GM21786 (cell line): ENCODE data around the gene MC5R.
"Not testable (repeated sequence)": the region's sequence is repeated elsewhere in the genome, so short reads cannot be mapped to it uniquely, and the experiment has no call there.

ENCODE experiments used
- ATAC-seq: cut with Tn5 transposase; IDR thresholded peaks from one replicate; pipeline ENCODE4 v1.9.1; 2021; ENCODE audit not compliant: unreplicated experiment

The MC5R gene

DNA sequence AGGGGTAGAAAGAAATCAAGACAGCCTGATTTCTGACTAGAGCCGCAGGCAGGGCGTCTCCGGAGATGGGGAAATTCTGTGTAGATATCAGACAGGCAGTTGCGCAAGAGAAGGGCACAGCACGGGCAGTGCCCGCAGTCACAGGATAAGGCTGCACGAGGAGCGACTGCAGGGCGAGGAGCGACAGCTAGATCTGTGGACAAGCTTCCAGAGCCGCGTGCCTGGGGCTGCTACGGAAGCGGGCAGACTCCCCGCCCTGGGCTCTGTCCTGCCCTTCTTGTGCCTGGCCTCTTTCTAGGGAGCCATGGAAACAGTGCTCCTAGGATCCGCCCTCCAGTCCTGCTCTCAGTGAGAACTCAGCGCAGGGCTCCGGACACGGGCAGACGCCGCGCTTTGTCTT is 12.6 kb downstream of the MC5R start:
- ATAC-seq, result no peak

DNA sequence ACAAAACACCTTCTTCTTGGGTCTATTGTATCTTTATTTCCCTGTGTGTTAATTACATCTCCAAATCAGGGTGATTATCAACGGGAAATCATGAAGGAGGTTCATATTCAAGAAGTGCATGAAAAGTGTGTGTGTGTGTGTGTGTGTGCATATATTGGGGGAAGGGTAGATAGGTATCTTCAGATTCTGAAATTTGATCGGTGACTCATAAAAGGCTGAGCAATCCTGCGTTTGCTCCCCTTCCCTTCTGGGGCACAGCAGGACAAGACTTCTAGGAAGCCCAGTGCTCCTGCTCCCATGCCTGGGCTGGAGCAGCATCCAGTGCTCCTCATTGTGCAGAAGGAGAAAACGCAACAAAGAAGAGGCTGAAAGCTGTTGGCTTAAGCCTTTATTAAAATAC is 25.8 kb downstream of the MC5R start:
- no peak for ATAC-seq

DNA sequence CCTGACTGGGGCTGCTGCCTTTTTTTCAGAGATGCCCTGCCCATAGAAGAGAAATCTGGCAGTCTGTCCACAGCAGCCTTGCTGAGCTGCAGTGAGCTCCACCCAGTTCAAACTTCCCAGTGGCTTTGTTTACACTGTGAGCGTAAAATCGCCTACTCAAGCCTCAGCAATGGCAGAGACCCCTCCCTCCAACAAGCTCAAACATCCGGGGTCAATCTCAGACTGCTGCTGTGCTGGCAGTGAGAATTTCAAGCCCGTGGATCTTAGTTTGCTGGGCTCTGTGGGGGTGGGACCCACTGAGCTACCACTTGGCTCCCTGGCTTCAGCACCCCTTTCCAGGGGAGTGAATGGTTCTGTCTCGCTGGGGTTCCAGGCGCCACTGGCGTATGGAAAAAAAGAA is 38.9 kb downstream of the MC5R start:
- not testable (repeated sequence) for ATAC-seq

DNA sequence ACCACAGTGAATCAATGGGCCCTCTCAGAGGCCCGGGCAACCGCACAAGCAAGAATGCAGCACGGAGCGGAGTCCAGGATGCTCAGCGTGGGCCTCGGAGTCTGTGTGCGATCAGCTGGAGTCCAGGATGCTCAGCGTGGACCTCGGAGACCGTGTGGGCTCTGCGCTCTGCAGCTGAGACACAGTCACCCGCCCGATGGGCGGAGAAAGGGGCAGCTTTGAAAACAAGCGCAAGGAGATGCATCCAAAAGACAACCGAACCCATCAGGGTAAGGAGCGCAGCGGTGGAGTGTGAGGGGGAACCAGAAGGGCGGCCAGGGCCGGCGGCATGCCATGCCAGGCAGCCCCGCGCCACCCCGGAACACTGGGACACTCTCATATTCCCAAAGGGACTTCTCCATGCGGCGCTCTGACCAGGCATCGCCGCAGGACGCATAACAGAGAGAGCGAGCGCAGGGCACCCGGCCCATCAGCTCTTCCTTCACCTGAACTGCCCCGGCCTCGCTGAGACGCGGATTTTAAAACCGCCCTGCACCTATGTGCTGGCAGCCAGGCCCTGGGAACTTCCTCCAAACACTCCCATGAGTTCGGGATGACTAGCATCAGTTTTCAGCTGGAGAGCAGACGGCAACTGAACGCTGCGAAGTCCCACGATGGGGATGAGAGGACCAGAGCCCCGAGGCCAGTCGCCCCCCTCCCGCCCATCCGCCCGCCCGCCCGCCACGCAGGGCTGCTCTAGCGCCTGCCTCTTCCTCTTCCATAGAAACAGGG is 44.7 kb downstream of the MC5R start:
- ATAC-seq, result no peak

DNA sequence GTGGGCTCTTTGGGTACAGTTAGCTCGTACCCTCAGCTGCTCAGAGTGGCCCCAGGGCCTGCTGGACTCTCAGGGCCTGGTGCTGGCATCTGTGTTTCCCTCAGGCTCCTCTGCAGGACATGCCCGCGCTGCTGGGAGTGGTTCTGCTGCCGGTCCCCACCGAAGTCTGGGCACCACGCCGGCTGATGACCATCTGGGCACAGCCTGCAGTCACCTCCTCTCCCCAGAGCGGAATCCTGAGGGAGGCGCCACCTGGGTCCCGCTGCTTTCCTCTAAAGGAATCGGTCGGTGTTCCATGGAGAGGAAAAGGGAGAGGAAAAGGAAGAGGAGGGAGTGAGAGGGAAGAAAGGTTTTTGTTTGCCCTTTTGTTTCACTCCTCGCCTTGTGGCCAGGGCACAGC is 47.8 kb downstream of the MC5R start:
- no peak for ATAC-seq

DNA sequence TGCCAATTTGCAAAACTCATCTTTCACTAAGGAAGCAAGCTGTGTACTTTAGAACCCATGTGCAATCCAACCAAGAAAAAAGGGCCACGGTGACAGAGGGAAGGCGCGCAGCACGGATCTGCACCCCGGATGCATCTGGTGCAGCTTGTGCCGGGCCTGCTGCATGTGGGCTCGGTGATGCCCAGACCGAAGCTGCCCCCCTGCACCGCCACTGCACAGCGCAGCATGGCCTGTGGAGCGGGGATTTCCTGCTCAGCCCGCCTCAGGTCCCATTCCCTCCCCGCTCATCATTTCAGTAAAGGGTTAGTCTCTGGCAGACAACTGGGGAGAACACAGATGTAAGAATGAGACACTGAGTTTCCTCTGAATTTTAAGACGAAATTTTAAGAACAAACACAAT is 48.4 kb downstream of the MC5R start:
- ATAC-seq, result no peak

DNA sequence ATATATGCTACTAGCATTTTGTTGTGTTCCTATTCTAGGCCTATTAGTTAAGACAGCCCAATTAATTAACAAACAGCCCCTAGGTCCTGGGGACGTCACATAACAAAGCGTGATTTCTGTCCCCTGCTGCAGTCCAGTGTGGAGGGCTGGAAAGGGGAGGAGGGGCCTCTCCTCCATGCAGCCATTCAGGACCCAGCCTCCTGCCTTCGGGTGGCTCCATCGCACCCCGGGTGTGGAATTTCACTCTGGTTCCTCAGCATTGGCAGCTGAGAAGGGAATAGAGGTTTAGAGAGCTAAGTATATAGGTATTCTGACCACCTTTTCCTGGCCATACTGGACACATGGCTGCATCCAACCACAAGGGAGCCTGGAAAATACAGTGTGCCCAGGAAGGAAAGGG is 49.0 kb downstream of the MC5R start:
- ATAC-seq, result no peak

DNA sequence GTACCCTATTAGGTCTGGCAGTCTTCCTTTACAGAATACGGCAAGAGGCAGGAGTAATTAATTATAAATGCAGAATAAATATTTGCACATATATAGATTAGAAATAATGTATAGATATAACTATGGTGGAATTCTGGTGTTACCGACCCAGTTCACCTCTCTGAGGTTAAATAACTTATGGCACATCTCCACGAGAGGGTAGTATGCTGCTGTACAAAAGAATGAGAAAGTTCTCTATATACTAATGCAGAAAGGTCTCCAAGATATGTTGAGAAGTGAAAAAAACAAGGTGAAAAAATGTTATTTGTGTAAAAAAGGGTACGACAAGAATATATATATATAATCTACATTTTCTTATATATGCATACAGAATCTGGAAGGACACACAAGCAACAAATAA is 50.6 kb downstream of the MC5R start:
- no peak for ATAC-seq
